Measurements from ENCODE around the gene CST6. TPM values are rescaled to one million over a fixed set of nuclear protein-coding genes. Genes with fewer than 3 reads are reported as not detected.

The CST6 gene
- total and polyA plus RNA-seq, 4 donors: not detected

DNA sequence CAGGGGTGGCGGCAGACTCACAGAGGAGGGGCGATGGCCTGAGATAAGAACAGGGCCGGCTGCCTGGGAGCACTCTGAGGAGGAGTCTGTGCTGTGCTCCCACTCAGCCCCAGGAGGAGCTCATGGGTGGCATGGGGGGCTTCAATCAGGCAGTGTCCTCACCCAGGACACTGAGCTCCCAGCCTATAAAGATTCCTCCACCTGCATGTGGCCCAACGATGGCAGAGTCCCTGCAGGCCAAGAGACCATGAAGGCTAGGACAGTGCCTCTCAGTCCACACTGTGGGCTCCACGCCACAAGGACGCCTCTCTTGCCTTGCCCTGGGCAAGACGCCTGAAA lies 1.9 kb downstream of the CST6 start:
- TF ChIP-seq, protein P1, sequence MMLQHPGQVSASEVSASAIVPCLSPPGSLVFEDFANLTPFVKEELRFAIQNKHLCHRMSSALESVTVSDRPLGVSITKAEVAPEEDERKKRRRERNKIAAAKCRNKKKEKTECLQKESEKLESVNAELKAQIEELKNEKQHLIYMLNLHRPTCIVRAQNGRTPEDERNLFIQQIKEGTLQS (IDR thresholded peaks at IDR 0.05): no peak
- TF ChIP-seq SP1 (IDR thresholded peaks at IDR 0.05) (no peak), FOXA2 (IDR thresholded peaks at IDR 0.05) (no peak)
- TF ChIP-seq, protein P2, sequence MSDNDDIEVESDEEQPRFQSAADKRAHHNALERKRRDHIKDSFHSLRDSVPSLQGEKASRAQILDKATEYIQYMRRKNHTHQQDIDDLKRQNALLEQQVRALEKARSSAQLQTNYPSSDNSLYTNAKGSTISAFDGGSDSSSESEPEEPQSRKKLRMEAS (IDR thresholded peaks at IDR 0.05): no peak
- 62% methylated on average over 7 of the region's 7 CpGs for WGBS

DNA sequence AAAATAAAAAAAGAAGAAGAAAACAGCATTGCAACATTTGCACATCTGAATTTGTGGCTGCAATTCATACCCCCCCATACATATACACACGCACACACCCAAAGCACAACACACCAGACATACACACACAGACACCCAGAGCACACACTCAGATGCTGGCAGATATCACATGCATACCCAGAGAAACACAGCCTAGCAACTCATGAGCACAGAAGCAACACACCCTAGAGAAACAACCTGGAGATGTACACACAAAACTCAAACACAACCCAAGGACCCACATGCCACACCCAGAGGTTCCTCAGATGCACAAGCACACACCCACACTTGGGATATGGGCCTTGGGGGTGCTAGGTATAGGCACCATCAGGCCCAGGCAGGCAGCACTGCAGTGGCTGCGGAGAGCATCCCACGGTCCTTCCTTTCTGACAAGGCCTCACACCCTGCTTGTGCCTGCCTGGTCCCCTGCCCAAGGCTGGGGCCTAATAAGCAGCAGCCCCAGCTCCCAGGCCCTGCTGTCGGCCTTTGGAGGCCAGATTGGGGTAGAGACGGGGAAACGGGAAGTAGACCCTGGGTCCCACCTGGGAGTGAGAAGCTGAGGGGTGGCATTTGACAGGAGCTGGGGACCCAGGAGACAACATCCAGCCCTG lies 3.1 kb downstream of the CST6 start:
- Histone ChIP-seq H3K4me3 (ENCODE audit: low read depth in 1 of 3, low read length in 3 of 3) (no peak overlapping the region), H3K36me3 (ENCODE audit: control insufficient read depth in 4 of 4, insufficient read depth in 3 of 4, low read depth in 1 of 4, low read length in 3 of 4) (no peaks in the 10 kb centered on the region), H3K27me3 (ENCODE audit: control insufficient read depth in 4 of 4, insufficient read depth in 4 of 4, low read length in 3 of 4) (peaks cover 0 to 14% (median 0%) of the 10 kb centered on the region in 4 donors), H3K27ac (ENCODE audit: low read depth in 1 of 2, low read length in 2 of 2) (no peak overlapping the region), H3K9ac (ENCODE audit: low read depth in 1 of 2, low read length in 2 of 2) (no peak overlapping the region), H3K9me3 (ENCODE audit: control insufficient read depth in 4 of 4, low read length in 3 of 4) (no peaks in the 10 kb centered on the region), H3K4me1 (ENCODE audit: control insufficient read depth in 4 of 4, insufficient read depth in 4 of 4, low read length in 3 of 4) (peaks cover 0 to 4% (median 1%) of the 10 kb centered on the region in 4 donors)
- TF ChIP-seq NR2F2 (IDR thresholded peaks at IDR 0.05): no peak
- no peak for TF ChIP-seq EGR1 (IDR thresholded peaks at IDR 0.05; ENCODE audit: low read depth in 2 of 2)
- no peak for TF ChIP-seq FOXA1 (IDR thresholded peaks at IDR 0.05)
- TF ChIP-seq, protein P1 (IDR thresholded peaks at IDR 0.05): no peak
- TF ChIP-seq, protein P3, sequence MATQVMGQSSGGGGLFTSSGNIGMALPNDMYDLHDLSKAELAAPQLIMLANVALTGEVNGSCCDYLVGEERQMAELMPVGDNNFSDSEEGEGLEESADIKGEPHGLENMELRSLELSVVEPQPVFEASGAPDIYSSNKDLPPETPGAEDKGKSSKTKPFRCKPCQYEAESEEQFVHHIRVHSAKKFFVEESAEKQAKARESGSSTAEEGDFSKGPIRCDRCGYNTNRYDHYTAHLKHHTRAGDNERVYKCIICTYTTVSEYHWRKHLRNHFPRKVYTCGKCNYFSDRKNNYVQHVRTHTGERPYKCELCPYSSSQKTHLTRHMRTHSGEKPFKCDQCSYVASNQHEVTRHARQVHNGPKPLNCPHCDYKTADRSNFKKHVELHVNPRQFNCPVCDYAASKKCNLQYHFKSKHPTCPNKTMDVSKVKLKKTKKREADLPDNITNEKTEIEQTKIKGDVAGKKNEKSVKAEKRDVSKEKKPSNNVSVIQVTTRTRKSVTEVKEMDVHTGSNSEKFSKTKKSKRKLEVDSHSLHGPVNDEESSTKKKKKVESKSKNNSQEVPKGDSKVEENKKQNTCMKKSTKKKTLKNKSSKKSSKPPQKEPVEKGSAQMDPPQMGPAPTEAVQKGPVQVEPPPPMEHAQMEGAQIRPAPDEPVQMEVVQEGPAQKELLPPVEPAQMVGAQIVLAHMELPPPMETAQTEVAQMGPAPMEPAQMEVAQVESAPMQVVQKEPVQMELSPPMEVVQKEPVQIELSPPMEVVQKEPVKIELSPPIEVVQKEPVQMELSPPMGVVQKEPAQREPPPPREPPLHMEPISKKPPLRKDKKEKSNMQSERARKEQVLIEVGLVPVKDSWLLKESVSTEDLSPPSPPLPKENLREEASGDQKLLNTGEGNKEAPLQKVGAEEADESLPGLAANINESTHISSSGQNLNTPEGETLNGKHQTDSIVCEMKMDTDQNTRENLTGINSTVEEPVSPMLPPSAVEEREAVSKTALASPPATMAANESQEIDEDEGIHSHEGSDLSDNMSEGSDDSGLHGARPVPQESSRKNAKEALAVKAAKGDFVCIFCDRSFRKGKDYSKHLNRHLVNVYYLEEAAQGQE (IDR thresholded peaks at IDR 0.05): no peak
- 96% methylated on average over 6 of the region's 6 CpGs for WGBS
- no peak for DNase-seq (ENCODE audit: low spot score)

More for the DNA sequence above, 1.9 kb downstream of the CST6 start:
- H3K4me1 ChIP-seq (ENCODE audit: control insufficient read depth in 4 of 4, insufficient read depth in 4 of 4, low read length in 3 of 4): peaks cover 0 to 4% (median 1%) of the 10 kb centered on the region in 4 donors
- peaks cover 0 to 14% (median 0%) of the 10 kb centered on the region in 4 donors for H3K27me3 ChIP-seq (ENCODE audit: control insufficient read depth in 4 of 4, insufficient read depth in 4 of 4, low read length in 3 of 4)
- no peaks in the 10 kb centered on the region for H3K36me3 ChIP-seq (ENCODE audit: control insufficient read depth in 4 of 4, insufficient read depth in 3 of 4, low read depth in 1 of 4, low read length in 3 of 4)
- no peaks in the 10 kb centered on the region for H3K9me3 ChIP-seq (ENCODE audit: control insufficient read depth in 4 of 4, low read length in 3 of 4)
- H3K27ac ChIP-seq (ENCODE audit: low read depth in 1 of 2, low read length in 2 of 2): no peak overlapping the region
- no peak overlapping the region for H3K4me3 ChIP-seq (ENCODE audit: low read depth in 1 of 3, low read length in 3 of 3)
- no peak overlapping the region for H3K9ac ChIP-seq (ENCODE audit: low read depth in 1 of 2, low read length in 2 of 2)
- DNase-seq (ENCODE audit: low spot score): no peak

DNA sequence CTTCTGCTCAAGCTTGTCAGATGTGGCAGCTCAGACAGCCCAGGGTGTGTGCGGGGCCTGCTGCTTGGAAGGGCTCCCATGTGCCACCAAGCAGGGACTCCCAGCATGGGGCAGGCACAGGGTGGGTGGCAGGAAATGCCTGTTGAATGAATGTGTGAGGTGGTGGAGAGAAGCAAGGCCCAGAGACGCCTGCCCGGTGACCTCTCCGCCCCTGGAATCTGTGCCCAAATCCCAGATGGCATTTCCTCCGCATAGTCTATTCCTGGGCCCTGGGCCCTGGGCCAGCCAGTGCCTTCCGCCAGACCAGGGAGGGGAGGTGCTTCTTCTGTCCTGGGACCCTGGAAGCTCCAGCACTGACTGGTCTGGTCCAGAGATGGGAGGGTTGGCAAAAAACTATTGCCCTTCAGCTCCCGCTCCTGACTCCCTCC lies 3.7 kb downstream of the CST6 start:
- no peak for DNase-seq (ENCODE audit: low spot score)
- H3K4me3 ChIP-seq (ENCODE audit: low read depth in 1 of 3, low read length in 3 of 3): no peak overlapping the region
- 81% methylated on average over 7 of the region's 7 CpGs for WGBS
- peaks cover 0 to 4% (median 1%) of the 10 kb centered on the region in 4 donors for H3K4me1 ChIP-seq (ENCODE audit: control insufficient read depth in 4 of 4, insufficient read depth in 4 of 4, low read length in 3 of 4)
- H3K9me3 ChIP-seq (ENCODE audit: control insufficient read depth in 4 of 4, low read length in 3 of 4): no peaks in the 10 kb centered on the region
- H3K36me3 ChIP-seq (ENCODE audit: control insufficient read depth in 4 of 4, insufficient read depth in 3 of 4, low read depth in 1 of 4, low read length in 3 of 4): no peaks in the 10 kb centered on the region
- no peak overlapping the region for H3K9ac ChIP-seq (ENCODE audit: low read depth in 1 of 2, low read length in 2 of 2)
- H3K27ac ChIP-seq (ENCODE audit: low read depth in 1 of 2, low read length in 2 of 2): no peak overlapping the region
- peaks cover 0 to 14% (median 0%) of the 10 kb centered on the region in 4 donors for H3K27me3 ChIP-seq (ENCODE audit: control insufficient read depth in 4 of 4, insufficient read depth in 4 of 4, low read length in 3 of 4)
- TF ChIP-seq RXRA (IDR thresholded peaks at IDR 0.05): no peak
- TF ChIP-seq SP1 (IDR thresholded peaks at IDR 0.05): no peak
- TF ChIP-seq, protein P1 (IDR thresholded peaks at IDR 0.05): no peak
- TF ChIP-seq GABPA (IDR thresholded peaks at IDR 0.05 in 1 of 2, conservative IDR thresholded peaks at IDR 0.05 in 1 of 2): no peak
- no peak for TF ChIP-seq YY1 (IDR thresholded peaks at IDR 0.05)
- TF ChIP-seq FOXA2 (IDR thresholded peaks at IDR 0.05): no peak
- TF ChIP-seq, protein P4, sequence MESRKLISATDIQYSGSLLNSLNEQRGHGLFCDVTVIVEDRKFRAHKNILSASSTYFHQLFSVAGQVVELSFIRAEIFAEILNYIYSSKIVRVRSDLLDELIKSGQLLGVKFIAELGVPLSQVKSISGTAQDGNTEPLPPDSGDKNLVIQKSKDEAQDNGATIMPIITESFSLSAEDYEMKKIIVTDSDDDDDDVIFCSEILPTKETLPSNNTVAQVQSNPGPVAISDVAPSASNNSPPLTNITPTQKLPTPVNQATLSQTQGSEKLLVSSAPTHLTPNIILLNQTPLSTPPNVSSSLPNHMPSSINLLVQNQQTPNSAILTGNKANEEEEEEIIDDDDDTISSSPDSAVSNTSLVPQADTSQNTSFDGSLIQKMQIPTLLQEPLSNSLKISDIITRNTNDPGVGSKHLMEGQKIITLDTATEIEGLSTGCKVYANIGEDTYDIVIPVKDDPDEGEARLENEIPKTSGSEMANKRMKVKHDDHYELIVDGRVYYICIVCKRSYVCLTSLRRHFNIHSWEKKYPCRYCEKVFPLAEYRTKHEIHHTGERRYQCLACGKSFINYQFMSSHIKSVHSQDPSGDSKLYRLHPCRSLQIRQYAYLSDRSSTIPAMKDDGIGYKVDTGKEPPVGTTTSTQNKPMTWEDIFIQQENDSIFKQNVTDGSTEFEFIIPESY (IDR thresholded peaks at IDR 0.05): no peak
- TF ChIP-seq, protein P3 (IDR thresholded peaks at IDR 0.05): no peak
- no peak for TF ChIP-seq HNF4A (conservative IDR thresholded peaks at IDR 0.05)
- no peak for TF ChIP-seq RAD21 (IDR thresholded peaks at IDR 0.05)
- no peak for TF ChIP-seq JUND (IDR thresholded peaks at IDR 0.05)
- no peak for TF ChIP-seq HNF4G (IDR thresholded peaks at IDR 0.05)
- TF ChIP-seq NR2F2 (IDR thresholded peaks at IDR 0.05): no peak

All from liver (tissue), 9 donors.